Muscle layer of colon (tissue), 2 donors: Measurements from ENCODE around the gene RPS6KA1.

Source experiments
- H3K27ac ChIP-seq: one replicate; pipeline ENCODE4 v1.7.0; 2013; ENCODE audit warnings: low read depth, mild to moderate bottlenecking, low read length, moderate library complexity
- H3K27me3 ChIP-seq, 2 donors: one replicate each; pipeline ENCODE4 v1.7.0; 2013; ENCODE audit warnings: low read length in 2 of 2, mild to moderate bottlenecking in 2 of 2; ENCODE audit not compliant: insufficient read depth in 2 of 2, control insufficient read depth in 1 of 2
- H3K36me3 ChIP-seq: one replicate; pipeline ENCODE4 v1.7.0; 2013; ENCODE audit warnings: mild to moderate bottlenecking, low read length; ENCODE audit not compliant: insufficient read depth
- H3K4me1 ChIP-seq: one replicate; pipeline ENCODE4 v1.7.0; 2013; ENCODE audit warnings: mild to moderate bottlenecking, low read length; ENCODE audit not compliant: insufficient read depth
- H3K4me3 ChIP-seq, 2 donors: one replicate each; pipeline ENCODE4 v1.7.0; 2013; ENCODE audit warnings: low read length in 2 of 2, low read depth in 1 of 2, mild to moderate bottlenecking in 1 of 2, moderate library complexity in 1 of 2
- H3K9ac ChIP-seq: one replicate; pipeline ENCODE4 v1.7.0; 2013; ENCODE audit warnings: low read length
- H3K9me3 ChIP-seq: one replicate; pipeline ENCODE4 v1.7.0; 2013; ENCODE audit warnings: mild to moderate bottlenecking, low read length
- donor health status: abdominal sarcoma.
- donor health status: Adenocarcinoma of cecum.

The RPS6KA1 gene

DNA sequence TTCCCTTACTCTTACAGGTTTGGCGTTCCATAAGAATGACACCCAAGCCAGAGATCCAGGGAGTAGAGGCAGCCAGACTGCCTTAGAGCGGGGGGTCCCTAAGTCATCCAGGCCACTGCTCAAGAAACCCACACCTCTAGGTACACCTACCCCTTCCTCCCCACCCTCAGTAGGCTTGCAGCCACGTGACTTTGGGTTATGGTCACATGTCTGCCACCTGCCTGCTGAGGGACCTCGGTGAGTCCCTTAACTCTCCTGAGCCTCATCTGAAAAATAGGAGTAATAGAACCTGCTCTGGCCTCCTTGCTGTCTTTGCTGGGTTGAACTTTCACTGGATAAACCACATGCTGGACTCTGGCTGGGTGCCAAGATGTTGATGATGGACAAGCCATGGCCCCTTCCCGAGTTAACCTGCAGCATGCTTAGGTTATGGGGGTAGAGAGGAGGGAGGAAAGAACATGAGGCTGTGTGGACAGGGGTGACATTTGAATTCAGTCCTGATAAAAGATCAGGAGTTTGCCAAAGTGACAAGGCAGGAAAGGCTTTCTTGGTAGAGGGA lies 4.5 kb downstream of the RPS6KA1 start:
- no peaks in the 10 kb centered on the region for H3K9me3 ChIP-seq
- no peaks in the 10 kb centered on the region for H3K36me3 ChIP-seq
- H3K4me3 ChIP-seq, result no peak overlapping the region
- peaks cover 0 to 9% of the 10 kb centered on the region in 2 donors for H3K27me3 ChIP-seq
- no peaks in the 10 kb centered on the region for H3K4me1 ChIP-seq
- H3K9ac ChIP-seq, result no peak overlapping the region
- H3K27ac ChIP-seq, result no peak overlapping the region

DNA sequence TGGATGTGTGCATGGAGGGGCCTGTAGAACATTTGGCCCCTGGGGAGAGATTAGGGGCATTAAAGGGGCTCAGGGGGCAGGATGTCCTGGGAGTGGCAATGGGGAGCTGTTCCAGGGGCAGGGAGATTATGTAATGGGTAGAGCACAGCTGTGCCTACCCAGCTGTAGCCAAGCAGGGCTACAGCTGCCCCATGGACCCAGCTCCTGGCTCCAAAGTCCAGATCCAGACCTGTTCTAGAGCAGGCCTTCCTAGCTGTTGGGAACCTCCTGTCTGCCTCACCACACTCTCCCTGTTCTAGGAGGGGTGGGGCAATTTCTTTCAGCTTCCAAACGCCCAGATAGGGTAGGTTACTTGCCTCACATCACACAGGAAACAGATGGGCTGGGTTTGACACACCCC lies 5.6 kb downstream of the RPS6KA1 start:
- Histone ChIP-seq H3K4me3 (no peak overlapping the region), H3K27ac (no peak overlapping the region), H3K27me3 (peaks cover 0 to 8% of the 10 kb centered on the region in 2 donors), H3K9me3 (no peaks in the 10 kb centered on the region), H3K4me1 (no peaks in the 10 kb centered on the region), H3K36me3 (no peaks in the 10 kb centered on the region), H3K9ac (no peak overlapping the region)

DNA sequence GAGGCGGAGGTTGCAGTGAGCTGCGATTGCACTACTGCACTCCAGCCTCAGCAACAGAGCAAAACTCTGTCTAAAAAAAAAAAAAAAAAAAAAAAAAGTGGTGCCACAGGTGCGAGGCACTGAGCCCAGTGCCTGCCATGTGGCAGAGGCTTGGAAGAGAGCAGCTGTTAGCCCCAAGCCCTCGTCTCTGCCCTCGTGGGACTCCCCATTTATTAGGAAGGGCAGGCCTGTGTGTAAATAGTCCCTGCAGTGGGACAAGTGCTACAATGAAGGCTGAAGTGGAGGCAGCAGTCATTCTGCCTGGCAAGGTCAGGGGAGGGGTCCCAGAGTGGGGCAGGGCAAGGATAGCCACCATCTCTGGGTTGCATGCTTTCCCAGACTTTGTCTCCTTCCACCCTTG lies 6.5 kb downstream of the RPS6KA1 start:
- H3K9me3 ChIP-seq, result no peaks in the 10 kb centered on the region
- no peaks in the 10 kb centered on the region for H3K4me1 ChIP-seq
- H3K27ac ChIP-seq, result no peak overlapping the region
- H3K36me3 ChIP-seq, result no peaks in the 10 kb centered on the region
- no peak overlapping the region for H3K9ac ChIP-seq
- no peak overlapping the region for H3K4me3 ChIP-seq
- no peaks in the 10 kb centered on the region for H3K27me3 ChIP-seq

DNA sequence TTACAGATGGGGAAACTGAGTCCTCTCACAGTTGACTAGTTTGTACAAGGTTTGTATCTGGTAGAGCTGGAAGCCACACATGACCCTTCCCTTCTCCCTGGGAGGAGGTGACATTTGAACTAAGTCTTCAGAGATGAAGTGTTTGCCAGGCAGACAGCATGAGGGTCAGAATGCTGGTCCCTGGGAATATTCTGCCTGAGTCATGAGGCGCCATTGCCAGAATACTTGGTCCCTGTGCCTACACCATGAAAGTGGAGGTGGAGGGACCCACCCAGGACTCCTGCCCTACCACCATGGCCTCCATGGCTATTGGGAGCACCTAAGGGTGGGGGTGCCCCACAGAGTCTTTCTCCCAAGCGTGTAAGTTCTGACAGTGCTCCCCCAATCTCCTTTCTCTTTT lies 7.0 kb downstream of the RPS6KA1 start:
- Histone ChIP-seq H3K9ac (no peak overlapping the region), H3K4me3 (no peak overlapping the region), H3K27ac (no peak overlapping the region), H3K9me3 (no peaks in the 10 kb centered on the region), H3K27me3 (no peaks in the 10 kb centered on the region), H3K4me1 (peaks cover 2% of the 10 kb centered on the region), H3K36me3 (no peaks in the 10 kb centered on the region)

DNA sequence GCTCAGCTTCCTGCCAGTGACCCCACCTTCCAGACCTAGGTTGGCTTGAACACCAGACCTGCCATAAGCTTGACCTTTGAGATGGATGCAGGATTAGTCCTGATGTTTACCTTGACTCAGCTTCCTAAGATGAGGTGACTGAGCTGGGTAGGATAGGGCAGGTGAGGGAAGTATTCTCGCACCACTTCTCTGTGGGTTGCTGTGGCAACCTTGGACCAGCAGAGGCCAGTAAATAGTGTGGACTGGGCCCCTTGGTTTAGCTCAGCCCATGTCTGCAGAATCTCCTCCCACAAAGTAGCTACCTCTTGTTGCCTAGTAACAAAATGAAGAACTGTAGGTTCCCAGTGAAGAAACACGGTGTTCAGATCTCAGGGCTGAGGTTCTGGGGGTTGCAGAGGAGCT lies 8.4 kb downstream of the RPS6KA1 start:
- no peak overlapping the region for H3K4me3 ChIP-seq

DNA sequence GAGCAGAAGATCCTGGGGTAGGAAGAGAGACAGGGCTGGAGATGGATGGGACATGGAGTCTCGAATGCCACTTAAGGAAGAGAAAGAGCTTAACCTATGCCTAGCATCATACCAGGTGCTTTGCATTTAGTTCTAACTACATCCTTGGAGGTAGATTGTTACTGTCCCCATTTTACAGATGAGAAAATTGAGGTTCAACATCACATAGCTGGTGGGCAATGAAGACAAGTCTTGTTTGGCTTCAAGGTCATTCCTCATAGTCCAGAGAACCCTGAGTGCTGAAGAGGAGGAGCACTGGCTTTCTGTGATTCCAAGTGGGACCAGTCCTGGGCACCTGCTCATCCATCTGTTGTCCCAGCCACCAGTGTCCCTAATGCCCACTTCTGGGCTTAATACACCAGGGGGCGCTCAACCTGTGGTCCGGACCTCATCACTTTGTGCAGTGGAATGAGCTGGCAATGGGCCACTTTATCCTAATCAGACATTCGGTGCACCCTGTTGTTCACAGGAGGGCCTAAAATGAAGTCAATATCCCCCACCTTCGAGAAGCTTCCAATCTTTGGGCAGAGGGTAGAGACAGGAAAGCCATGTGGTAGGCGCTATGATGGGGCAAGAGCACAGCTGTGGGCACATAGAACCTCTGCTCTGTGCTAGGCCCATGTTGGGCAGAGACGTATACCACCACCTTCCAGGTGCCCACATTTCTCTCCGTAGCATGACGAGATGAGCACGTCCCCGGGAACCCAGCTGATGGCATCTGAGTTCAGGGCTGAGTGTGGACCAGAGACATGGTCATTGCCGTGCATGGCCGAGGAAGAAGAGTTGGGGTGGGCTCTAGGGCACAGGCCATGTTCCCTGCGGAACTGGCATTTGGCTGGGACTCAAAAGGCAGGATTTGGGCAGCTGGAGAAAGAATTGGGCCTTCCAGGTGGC lies 9.2 kb downstream of the RPS6KA1 start:
- H3K36me3 ChIP-seq, result no peaks in the 10 kb centered on the region
- H3K4me1 ChIP-seq, result peaks cover 5% of the 10 kb centered on the region
- no peak overlapping the region for H3K4me3 ChIP-seq
- no peaks in the 10 kb centered on the region for H3K27me3 ChIP-seq
- no peaks in the 10 kb centered on the region for H3K9me3 ChIP-seq
- H3K9ac ChIP-seq, result no peak overlapping the region
- no peak overlapping the region for H3K27ac ChIP-seq

More for the DNA sequence above, 8.4 kb downstream of the RPS6KA1 start:
- Histone ChIP-seq H3K9me3 (no peaks in the 10 kb centered on the region), H3K36me3 (no peaks in the 10 kb centered on the region), H3K4me1 (peaks cover 5% of the 10 kb centered on the region), H3K27ac (no peak overlapping the region), H3K9ac (no peak overlapping the region), H3K27me3 (no peaks in the 10 kb centered on the region)

DNA sequence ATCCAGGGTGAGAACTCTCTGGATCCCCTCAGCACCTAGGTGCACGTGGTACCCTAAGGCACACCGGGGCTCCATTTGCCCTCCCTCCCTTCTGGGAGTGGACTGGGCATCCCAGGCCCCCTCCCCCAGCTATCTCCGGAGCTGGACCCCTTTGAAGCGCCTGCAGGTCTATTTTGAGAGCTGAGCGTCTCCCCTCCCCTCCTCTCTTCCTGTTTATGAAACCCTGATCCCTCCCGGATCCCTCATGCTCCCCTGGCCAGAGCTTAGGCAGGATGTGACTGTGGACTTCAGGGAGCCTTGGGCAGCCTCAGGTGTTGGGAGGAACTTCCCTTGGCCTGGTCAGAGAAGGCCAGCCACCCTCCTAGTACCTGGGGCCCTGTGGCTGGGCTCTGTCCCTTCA lies 10.2 kb downstream of the RPS6KA1 start:
- Histone ChIP-seq H3K9me3 (no peaks in the 10 kb centered on the region), H3K4me1 (peaks cover 5% of the 10 kb centered on the region), H3K4me3 (no peak overlapping the region), H3K27ac (no peak overlapping the region), H3K27me3 (no peaks in the 10 kb centered on the region), H3K9ac (no peak overlapping the region), H3K36me3 (no peaks in the 10 kb centered on the region)

DNA sequence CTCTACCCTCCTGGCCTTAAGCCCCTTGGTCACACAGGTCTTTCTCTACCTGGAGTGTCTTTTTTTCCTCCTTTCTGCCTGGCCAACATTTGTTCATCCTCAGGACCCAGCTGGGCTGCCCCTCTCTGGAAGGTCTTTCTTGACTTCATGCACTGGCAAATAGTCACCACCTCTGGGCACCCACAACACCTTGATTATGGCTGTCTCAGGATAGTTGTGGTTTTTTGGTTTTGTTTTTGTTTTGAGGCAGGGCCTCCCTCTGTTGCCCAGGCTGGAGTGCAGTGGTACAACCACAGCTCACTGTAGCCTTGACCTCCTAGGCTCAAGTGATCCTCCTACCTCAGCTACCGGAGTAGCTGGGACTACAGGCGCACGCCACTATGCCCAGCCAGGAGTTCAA lies 10.8 kb downstream of the RPS6KA1 start:
- Histone ChIP-seq H3K4me3 (no peak overlapping the region), H3K4me1 (peaks cover 5% of the 10 kb centered on the region)

DNA sequence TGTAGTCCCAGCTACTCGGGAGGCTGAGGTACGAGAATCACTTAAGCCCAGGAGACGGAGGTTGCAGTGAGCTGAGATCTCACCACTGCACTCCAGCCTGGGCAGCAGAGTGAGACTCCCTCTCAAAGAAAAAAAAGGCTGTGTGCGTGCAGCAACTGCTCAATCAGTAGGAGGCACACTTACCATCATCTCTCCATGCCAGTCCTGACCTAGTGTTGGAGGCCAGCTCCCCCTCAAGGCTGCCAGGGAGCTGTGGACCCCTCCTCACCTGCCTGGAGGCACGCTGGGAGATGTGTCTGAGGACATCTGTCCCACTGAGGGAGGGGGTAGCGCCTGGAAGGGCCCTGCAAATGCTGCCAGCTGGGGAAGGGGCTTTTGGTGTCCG lies 11.9 kb downstream of the RPS6KA1 start:
- no peak overlapping the region for H3K9ac ChIP-seq
- H3K27ac ChIP-seq, result no peak overlapping the region
- no peaks in the 10 kb centered on the region for H3K36me3 ChIP-seq
- peaks cover 5% of the 10 kb centered on the region for H3K4me1 ChIP-seq
- no peaks in the 10 kb centered on the region for H3K9me3 ChIP-seq
- H3K27me3 ChIP-seq, result no peaks in the 10 kb centered on the region
- H3K4me3 ChIP-seq, result no peak overlapping the region

More for the DNA sequence above, 10.8 kb downstream of the RPS6KA1 start:
- Histone ChIP-seq H3K27ac (no peak overlapping the region), H3K27me3 (no peaks in the 10 kb centered on the region), H3K9ac (no peak overlapping the region), H3K36me3 (no peaks in the 10 kb centered on the region), H3K9me3 (no peaks in the 10 kb centered on the region)

DNA sequence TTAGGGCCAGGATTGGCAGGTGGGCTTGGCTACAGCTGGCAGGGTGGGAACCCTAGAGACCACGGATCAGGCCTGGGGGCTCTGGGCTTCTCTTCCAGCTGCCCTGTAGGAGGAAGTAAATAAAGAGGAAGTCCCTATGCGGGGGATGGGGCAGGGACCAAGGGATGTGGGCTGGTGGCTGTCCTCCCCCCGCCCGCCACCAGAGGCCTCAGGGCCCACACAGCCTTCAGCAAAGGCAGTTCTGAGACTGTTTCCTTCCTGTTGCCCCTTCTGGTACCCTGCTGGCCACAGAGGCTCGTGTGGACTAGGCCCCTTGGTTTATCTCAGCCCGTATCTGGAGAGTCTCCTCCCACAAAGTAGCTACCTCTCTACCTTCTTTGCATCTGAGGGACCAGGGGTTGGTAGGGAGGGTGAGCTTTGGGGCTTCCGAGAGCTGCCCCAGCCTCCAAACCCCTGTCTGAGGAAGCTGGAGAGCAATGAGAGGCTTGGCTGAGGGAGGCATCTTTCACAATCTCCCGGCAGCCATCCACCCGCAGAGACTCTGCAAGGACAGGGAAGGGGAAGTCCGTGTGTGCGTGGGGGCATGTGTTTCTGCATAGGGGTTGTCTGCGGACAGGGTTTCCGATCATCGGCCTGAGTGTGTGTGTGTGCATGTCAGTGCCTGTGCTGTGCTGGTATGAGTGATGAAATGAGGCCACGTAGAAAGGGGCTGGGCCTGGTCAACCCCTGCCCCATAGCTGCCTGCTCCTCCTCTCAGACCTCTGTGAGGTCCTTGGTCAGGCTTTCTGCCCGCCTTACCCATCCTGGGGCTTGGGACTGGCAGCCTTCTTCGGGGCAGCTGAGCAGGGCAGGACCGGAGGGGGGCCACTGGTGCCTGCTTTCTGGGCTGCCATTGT lies 12.5 kb downstream of the RPS6KA1 start:
- Histone ChIP-seq H3K9ac (no peak overlapping the region), H3K27me3 (no peaks in the 10 kb centered on the region), H3K4me1 (peaks cover 5% of the 10 kb centered on the region), H3K27ac (peak overlapping the region; percentile 13), H3K4me3 (no peak overlapping the region), H3K36me3 (no peaks in the 10 kb centered on the region), H3K9me3 (no peaks in the 10 kb centered on the region)

DNA sequence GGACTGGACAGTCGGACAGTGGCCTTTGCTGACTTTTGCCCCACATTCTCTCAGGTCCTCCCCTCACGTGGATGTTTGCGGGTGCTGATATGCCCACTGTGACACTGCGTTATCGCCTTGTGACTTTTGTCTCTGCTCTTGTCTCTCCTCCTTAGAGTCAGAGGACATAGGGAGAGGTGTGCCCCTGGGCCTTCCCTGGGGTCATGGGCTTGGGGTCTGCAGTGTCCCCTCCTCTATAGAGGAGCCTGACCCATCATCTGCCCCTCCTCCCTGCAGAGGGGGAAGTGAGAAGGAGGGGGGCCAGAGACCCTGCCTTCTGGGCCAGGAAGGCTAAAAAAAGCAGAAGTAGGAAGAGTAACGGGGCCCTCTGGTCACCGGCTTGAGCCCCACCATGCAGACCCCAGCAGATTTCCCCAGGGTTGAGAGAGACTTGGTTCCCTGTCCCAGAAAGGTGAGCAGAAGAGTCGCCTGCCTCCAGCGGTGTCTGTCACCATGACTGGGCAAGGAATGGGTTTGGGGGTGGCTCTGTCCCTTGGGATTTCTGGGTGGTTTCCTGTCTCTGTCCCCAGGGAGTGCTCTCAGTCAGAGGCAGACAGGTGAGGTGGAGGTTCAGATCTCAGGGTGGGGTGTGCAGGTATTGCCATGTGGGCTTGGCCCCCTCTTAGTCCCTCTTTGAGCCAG lies 13.3 kb downstream of the RPS6KA1 start:
- Histone ChIP-seq H3K4me1 (peaks cover 5% of the 10 kb centered on the region), H3K27ac (peak overlapping the region; percentile 61), H3K36me3 (no peaks in the 10 kb centered on the region), H3K4me3 (no peak overlapping the region), H3K27me3 (no peaks in the 10 kb centered on the region), H3K9ac (no peak overlapping the region), H3K9me3 (no peaks in the 10 kb centered on the region)
